HG02759 (cell line): ENCODE results near the gene TTLL11.
"Not testable (repeated sequence)": the region's sequence is repeated elsewhere in the genome, so short reads cannot be mapped to it uniquely, and the experiment has no call there.

ENCODE experiments used
- ATAC-seq: cut with Tn5 transposase; IDR thresholded peaks from one replicate; pipeline ENCODE4 v1.9.1; 2021; ENCODE audit warnings: mild to moderate bottlenecking, moderate library complexity; ENCODE audit not compliant: unreplicated experiment

Gene TTLL11

GRCh38 chr9:122011818-122012498 lies 81.2 kb downstream of the TTLL11 start:
- ATAC-seq, result no peak

- no peak for ATAC-seq
Measured at GRCh38 chr9:122008559-122008958, 84.5 kb downstream of the TTLL11 start.

- ATAC-seq, result no peak
Measured at GRCh38 chr9:122007837-122008236, 85.3 kb downstream of the TTLL11 start.

- ATAC-seq, result no peak
Measured at GRCh38 chr9:122005597-122005996, 87.5 kb downstream of the TTLL11 start.

GRCh38 chr9:122004589-122004988 lies 88.5 kb downstream of the TTLL11 start:
- no peak for ATAC-seq

- no peak for ATAC-seq
Measured at GRCh38 chr9:122001491-122002201, 91.5 kb downstream of the TTLL11 start.

- ATAC-seq, result not testable (repeated sequence)
Measured at GRCh38 chr9:122000526-122000925, 92.6 kb downstream of the TTLL11 start.

- no peak for ATAC-seq
Measured at GRCh38 chr9:121999556-121999955, 93.6 kb downstream of the TTLL11 start.

- ATAC-seq, result no peak
Measured at GRCh38 chr9:121998513-121999049, 94.5 kb downstream of the TTLL11 start.

GRCh38 chr9:121997791-121998190 lies 95.3 kb downstream of the TTLL11 start:
- no peak for ATAC-seq

GRCh38 chr9:121996783-121997182 lies 96.3 kb downstream of the TTLL11 start:
- ATAC-seq, result no peak

- ATAC-seq, result no peak
Measured at GRCh38 chr9:121995997-121996396, 97.1 kb downstream of the TTLL11 start.

- ATAC-seq, result no peak
Measured at GRCh38 chr9:121992571-121993212, 100.4 kb downstream of the TTLL11 start.

- no peak for ATAC-seq
Measured at GRCh38 chr9:121991307-121991661, 101.8 kb downstream of the TTLL11 start.

- no peak for ATAC-seq
Measured at GRCh38 chr9:121990600-121991306, 102.4 kb downstream of the TTLL11 start.

GRCh38 chr9:121989010-121989409 lies 104.1 kb downstream of the TTLL11 start:
- no peak for ATAC-seq

GRCh38 chr9:121987314-121987713 lies 105.8 kb downstream of the TTLL11 start:
- no peak for ATAC-seq

GRCh38 chr9:121985792-121986494 lies 107.2 kb downstream of the TTLL11 start:
- no peak for ATAC-seq

- ATAC-seq, result no peak
Measured at GRCh38 chr9:121984726-121985402, 108.2 kb downstream of the TTLL11 start.

GRCh38 chr9:121983736-121984135 lies 109.4 kb downstream of the TTLL11 start:
- no peak for ATAC-seq
